Endometrial microvascular endothelial cells (primary cell): Measurements from ENCODE around the gene RPN2. TPM values are rescaled to one million over a fixed set of nuclear protein-coding genes. Genes with fewer than 3 reads are reported as not detected.

Experiments used
- in situ Hi-C: cut with HindIII; loops from 2 replicates; pipeline ENCODE4 v1.10.0; 2017; ENCODE audit warnings: low sequenced_read_pairs, low pct_unique_long_range_greater_than_20kb; ENCODE audit errors: inconsistent ontology term
- total RNA-seq: library from RNA; depleted of rRNA; stranded (reverse); fragments of >200 nt; gene quantifications from one replicate; pipeline ENCODE4 v1.2.3, GENCODE V29; 2015; ENCODE audit errors: inconsistent ontology term

The RPN2 gene
- total RNA-seq, 1 donor from 2014 or later, result 384 TPM

GRCh38 chr20:37276494-37277252, 97.5 kb downstream of the RPN2 start:
- in situ Hi-C loops, result no loop called here

DNA sequence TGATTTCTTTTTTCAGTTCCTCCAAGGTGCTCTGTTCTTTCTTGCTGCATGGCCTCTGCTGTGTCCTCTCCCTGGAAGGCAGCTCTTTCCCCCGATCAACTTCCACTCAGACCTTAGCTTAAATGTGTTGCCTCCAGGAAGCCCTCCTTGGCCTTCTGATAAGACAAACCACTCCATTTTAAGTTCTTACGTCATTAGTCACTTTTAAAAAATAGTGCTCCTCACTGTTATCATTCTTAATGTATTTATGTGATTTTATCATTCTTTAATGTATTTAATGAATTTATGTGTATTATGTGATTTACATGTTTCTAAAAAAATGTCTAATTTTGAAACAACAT, 98.1 kb downstream of the RPN2 start:
- in situ Hi-C loops, result no loop called here

DNA sequence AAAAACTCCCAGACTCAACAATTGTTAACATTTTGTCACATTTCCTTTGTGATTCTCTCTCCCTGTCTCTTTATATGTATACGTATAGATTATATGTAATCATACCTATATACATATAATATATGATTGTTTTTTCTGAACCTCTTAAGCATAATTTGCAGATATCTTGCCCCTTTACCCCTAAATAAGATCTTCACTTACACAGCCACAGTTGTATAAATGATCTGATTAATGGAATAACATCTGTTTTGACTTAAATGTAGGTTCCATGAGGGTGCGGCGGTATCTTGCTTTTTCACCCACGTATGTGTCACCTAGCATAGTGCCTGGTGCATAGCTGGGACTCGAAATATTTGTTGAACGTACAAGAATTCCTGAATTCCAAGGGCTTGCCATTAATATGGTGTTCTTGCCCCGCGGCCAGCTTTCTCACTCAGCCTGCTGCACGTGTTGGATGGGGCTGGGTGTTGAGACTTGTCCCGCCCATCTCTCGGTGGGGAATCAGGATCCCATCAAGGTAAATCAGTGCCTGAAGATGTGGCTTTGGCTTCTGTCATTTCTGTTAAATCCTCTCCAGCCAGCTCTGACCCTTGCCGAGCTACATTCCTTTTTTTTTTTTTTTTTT, 99.9 kb downstream of the RPN2 start:
- in situ Hi-C loops, result no loop called here

DNA sequence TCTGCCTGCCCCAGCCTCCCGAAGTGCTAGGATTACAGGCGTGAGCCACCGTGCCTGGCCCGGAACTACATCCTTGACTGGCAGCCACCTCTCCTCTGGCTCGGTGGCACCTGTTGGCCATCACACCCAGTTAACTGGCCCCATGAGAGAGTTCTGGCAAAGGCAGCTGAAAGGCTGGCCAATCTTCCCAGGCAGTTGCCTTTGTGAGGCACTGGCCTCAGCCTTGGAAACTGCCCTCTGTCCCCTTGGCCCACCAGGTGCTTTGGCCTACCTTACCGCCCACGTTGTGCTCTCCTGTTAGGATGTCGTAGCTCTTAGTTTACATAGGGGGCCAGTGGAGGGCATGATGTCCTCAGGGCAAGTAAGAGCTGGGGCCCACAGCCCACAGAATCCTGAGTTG, 100.7 kb downstream of the RPN2 start:
- in situ Hi-C loops, result no loop called here

- in situ Hi-C loops, result no loop called here
Measured at GRCh38 chr20:37280403-37280802, 101.3 kb downstream of the RPN2 start.

DNA sequence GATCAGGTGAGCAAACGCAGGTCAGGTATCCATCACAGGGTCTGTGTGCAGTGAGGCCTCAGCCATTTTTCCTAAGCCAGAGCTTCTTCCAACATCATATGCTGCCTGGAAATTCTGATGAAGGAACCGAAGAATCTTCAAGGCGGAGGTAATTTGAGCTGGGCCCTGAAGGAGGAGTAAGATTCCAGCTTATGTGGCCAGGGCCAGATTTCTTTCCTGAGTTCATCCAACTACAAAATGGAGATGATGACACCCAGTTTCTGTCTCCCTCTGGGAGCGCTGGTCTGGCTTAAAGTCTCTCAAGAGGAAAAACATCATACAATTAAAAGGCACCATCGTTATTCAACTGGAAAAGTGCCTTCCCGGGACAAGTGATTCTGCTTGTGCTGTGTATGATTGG, 103.4 kb downstream of the RPN2 start:
- in situ Hi-C loops, result no loop called here

DNA sequence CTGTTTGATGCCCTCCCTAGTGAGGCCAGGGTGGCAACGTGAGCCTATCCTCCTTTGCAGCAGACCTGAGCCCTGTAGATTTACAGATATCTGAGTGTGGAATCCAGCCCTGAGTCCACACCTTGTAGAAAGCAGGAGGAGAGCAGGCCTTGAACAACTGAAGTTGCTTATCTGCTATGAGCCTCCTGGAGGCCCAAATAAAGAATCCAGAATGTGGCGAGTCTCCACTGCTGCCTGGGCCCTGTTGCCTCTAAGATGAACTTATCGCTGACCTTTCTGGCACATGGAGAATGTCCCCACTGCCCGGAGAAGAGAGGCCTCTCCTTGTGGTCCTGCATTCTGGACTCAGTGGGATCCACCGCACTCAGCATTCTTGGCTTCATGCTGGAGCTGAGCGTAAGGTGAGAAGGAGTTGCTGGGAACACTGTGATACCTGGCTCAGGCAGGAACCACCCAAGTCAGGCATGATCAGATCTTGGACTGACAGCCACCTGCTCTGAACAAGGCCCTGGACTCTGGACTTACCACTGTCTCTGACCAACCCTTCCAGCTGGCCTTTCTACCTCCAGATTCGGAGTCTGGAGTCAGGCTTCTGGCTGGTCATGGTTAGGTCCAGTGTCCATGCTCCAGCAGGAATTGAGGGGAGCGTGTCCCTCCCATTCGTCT, 104.5 kb downstream of the RPN2 start:
- in situ Hi-C loops, result no loop called here

DNA sequence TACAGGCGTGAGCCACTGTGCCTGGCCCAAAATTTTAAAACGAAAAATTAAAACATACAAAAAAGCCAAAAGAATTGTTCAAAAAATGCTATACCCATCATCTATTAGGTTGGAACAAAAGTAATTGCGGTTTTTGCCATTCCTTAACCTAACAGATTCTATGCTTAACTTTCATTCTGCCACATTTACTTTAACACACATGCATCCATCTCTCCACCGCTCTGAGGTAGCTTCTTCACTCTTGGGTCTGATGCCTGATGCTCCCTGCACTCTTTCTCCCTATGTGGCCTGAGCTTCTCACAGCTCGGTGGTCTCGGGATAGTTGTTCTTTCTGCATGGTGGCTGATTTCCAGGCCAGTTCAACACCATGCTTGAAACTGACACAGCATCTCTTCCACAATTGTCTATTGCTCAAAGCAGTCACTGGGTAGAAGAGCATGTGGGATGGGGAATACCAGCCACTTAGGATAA, 105.6 kb downstream of the RPN2 start:
- in situ Hi-C loops, result no loop called here

DNA sequence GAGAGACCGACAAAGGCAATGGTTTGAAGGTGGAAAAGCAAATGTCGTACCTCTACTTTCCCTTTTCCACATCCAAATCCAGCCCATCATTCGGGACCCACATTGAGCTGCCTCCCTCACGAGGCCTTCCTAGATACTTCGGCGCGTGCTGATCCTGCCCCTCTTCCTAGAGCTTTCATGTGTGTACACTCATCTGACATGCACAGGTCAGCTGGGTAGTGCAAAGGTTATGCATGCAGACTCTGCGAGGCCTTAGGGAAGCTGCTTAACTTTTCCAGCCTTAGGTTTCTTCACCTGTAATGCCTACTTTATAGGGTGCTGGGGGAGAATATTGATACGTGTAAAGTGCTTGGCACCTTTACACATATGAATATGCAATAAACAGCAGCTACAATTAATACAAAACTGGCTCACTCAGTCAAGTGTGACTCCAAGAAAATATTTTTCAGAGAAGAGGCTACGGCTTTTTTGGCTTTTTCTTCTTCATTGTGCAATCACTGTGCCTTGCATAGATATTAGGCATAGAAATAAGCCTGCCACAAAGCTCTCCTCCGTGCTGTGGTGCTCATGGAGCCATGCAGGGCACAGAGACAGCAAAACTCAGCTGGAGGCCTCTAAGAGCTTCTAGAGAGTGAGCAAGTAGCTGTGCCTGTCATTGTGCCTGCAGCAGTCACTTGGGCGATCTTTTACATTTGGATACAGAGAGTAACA, 106.7 kb downstream of the RPN2 start:
- in situ Hi-C loops, result no loop called here

GRCh38 chr20:37288091-37288490, 109.0 kb downstream of the RPN2 start:
- in situ Hi-C loops, result no loop called here

DNA sequence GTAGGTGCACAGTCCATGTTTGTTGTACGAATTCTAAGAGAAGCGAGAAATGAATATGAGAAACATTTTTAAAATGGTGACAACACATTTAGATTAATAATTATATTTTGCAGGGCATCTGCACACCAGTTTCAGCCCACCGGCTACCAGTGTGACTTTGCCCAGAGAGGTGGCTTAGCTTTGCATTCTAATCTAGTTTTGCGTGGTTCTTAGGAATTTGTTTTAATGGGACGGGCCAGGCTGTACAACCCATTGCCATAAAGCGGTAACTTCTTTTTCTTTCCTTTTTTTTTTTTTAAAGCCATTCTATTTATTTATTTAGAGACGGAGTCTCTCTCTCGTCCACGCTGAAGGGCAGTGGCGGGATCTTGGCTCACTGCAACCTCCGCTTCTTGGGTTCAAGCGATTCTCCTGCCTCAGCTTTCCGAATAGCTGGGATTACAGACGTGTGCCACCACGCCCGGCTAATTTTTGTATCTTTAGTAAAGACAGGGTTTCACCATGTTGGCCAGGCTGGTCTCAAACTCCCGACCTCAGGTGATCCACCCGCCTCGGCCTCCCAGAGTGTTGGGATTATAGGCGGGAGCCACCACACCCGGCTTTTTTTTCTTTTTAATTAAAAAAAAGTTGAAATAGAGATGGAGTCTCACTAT, 111.2 kb downstream of the RPN2 start:
- in situ Hi-C loops, result no loop called here

Other genes starting within 250 kb of the RPN2 start
- 101 TPM for gene SAMHD1, start 227.6 kb upstream of the RPN2 start, total RNA-seq
- 21.9 TPM for gene RBL1, start 83.3 kb upstream of the RPN2 start, total RNA-seq
- 0.37 TPM for gene MROH8, start 218 bp downstream of the RPN2 start, total RNA-seq
- gene GHRH, start 82.5 kb downstream of the RPN2 start, total RNA-seq, result not detected
- gene MANBAL, start 110.3 kb downstream of the RPN2 start, total RNA-seq, result 22.2 TPM
- gene SRC, start 166.8 kb downstream of the RPN2 start, total RNA-seq, result 9.2 TPM